Measurements from ENCODE around the gene PEX10.
"Not testable (repeated sequence)": the region's sequence is repeated elsewhere in the genome, so short reads cannot be mapped to it uniquely, and the experiment has no call there.

PEX10 gene

DNA sequence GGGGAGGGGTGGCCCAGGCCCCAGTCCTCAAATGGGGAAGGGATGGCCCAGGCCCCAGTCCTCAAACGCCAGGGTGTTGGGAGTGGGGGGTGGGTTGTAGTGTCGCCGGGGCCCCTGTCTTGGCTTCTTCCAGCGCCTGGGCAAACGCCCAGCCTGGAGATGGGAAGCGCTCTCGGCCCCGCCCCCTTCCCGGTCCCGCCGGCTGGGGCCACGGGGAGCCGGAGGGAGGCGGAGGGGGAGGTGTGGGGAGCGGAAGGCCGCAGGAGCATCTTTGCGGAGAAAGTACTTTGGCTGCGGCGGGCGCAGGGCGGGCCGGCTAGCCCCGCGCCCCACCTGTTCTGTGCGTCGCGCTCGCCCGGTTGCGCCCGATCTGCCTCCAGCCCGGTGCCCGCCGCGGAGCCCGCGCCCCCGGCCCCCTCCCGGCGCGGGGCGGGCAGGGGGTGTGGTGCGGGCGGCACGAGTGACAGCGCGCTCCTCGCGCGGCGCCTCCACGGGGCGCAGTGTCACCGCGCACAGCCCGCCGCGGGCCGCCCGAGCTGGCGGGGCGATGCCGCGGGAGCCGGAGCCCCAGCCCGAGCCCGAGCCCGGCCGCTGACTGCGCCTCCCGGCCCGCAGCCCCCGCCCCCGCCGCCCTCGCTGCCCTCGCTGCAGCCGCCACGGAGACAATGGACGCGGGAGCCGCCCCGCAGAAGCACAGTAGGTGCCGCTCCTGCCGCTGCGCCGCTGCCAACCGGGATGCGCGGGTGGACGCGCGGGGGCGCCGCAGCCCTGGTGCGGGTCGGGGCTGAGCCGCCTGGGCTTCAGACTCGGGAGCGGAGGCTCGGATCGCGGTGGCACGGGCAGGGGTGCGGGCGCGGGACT, 31.1 kb upstream of the PEX10 start:
- DNase-seq (ENCODE audit: low read depth in 3 of 3): no peak

DNA sequence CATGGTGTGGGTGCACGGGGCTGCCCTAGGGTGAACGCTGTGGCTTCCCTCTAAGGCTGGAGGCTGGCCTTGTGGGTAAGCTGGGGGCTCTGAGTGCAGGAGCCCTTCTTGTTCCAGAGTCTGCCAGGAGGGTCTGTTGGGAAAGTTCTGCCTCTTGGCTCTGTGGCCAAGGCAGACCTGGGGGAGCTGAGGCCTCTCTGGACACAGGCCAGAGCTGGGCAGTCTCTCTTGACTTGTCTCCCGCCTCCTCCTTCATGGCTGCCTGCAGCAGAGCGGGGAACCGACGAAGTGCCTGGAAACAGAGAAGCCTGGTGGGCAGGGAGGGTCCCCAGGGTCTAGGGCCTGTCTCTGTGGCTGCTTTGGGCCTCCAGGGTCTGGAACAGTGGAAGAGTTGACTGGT, 30.3 kb upstream of the PEX10 start:
- no peak for DNase-seq (ENCODE audit: low read depth in 3 of 3)

DNA sequence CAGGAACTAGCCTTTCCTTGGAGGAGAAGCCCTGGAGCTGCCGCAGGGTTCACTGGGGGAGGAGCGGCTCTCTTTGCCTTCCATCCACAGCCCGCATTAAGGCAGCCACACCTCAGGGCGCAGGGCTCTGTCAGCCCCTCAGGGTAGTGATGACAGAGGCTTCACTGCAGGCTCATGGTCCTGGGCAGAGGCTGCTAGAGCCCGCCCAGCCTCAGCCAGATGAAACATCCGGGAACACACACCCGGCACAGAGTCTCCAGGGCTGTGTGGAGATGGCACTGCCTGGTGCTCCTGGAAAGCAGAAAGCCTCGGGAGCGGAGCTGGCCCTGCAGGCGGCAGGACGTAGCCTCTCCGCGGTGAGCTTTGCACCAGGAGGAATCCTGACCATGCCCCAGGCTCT, 29.4 kb upstream of the PEX10 start:
- no peak for DNase-seq (ENCODE audit: low read depth in 3 of 3)

DNA sequence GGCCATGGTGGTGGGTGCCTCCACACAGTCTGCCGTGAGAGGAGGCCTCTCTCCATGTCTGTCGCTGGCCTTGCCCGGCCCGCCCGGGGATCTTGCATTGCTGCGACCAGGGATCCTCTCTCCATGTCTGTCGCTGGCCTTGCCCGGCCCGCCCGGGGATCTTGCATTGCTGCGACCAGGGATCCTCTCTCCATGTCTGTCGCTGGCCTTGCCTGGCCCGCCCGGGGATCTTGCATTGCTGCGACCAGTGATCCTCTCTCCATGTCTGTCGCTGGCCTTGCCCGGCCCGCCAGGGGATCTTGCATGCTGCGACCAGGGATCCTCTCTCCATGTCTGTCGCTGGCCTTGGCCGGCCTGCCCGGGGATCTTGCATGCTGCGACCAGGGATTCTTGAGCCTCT, 28.0 kb upstream of the PEX10 start:
- DNase-seq (ENCODE audit: low read depth in 3 of 3): not testable (repeated sequence)

DNA sequence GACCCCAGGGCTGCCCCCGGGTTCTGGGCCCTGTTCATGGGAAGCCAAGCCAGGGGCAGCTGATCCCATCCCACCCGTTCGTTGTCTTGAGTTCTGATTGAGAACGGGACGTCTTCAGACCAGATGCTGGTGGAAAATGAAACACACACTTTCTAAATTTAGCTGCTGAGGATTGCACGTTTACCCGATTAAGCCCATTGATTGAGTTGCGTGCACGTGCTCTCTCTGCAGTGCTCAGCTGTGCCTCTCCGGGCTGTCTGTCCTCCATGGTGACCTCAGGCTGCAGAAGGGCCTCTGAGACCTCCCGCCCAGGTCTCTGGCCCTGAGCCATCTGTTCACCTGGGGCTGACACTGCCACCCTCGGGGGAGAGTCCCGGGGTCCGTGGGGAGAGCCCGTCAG, 27.0 kb upstream of the PEX10 start:
- DNase-seq (ENCODE audit: low read depth in 3 of 3): no peak

DNA sequence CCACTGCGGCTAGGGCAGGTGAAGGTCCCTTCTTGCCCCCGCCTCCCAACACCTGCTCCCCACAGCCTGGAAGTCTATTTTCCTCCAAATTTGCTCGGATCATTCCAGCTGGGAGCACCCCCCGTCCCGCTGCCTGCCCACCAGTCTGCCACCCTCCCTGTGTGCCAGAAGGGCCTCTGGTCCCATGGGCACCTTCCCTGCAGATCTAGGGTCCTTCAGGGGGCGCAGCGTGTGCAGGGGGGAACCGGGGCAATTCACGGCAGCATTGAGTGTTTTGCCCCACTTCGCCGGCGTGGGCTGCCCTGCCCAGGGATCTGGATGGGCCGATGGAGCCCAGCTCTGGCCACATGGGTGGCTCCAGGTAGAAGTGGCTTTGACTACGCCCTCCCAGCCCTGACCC, 26.3 kb upstream of the PEX10 start:
- no peak for DNase-seq (ENCODE audit: low read depth in 3 of 3)

DNA sequence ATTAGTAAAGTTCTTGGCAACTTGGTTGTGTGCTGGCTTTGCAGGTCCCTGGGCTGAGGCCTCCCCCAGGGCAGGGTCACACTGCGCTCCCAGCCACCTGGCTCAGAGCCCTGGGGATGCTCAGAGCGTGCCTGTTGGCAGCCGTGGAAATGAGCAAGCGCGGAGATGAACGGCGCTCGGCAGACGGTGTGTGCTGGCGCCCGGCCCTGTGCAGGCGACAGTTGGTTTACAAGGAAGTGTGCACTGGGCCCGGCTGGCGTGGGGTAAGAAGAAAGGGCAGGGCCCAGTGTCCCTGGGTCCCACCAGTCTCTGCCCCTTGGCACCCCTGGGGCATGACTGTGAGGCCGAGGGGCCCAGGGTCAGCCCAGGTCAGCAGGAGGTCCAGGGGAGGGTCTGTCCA, 25.7 kb upstream of the PEX10 start:
- DNase-seq (ENCODE audit: low read depth in 3 of 3): no peak

DNA sequence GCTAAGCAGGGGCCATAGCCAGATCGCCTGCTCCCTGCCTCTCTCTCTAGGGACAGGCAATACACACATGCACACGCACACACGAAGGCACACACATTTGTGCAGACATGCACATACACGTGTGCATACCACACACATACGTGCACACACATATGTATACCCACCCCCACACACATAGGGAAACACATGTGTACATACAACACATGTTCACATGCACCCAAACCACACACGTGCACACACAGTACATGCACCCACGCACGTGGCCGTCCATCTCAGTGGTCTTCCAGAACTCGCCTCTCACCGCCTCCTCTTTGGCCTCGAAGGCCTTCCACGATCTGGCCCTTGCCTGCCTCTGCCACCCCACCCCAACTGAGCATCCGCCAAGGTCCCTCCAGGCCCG, 25.3 kb upstream of the PEX10 start:
- no peak for DNase-seq (ENCODE audit: low read depth in 3 of 3)

DNA sequence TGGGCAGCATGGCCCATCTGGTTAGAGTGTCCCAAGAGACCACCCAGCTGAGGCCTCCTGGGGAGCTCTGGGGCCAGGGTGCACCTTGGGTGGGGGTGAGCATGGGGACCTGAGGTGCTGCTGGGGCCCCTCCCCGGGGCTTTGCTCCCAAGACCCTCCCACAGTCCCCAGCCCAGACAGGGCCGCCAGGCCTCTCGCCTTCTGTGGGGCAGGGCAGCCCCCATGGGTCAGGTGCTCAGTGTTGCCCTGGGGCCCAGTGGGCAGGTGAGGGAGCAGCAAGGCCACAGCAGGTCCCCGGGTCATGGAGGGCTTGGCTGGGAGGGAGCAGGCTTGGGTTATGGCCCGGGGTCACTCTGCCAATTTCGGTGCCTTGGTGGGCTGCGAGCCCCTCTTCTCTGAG, 24.5 kb upstream of the PEX10 start:
- no peak for DNase-seq (ENCODE audit: low read depth in 3 of 3)

DNA sequence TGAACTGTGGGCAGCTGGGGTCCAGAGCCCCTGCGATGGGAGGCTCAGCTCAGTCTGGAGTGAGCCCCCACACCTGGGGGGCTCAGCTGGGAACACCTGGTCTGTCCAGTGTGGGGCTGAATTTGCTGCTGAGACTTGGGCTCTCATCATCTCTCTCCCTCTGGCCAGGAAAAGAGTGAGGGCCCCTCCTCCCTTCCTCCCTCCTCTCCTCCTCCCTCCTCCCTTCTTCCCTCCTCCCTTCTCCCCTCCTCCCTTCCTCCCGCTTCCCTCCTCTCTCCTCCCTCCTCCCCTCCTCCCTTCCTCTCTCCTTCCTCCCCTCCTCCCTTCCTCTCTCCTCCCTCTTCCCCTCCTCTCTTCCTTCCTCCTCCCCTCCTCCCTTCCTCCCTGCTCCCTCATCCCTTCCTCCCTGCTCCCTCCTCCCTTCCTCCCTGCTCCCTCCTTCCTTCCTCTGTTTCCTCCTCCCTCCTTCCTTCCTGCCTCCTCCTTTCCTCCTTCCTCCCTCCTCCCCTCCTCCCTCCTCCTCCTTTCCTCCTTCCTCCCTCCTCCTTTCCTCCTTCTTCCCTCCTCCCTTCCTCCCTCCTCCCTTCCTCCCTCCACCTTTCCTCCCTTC, 23.5 kb upstream of the PEX10 start:
- DNase-seq (ENCODE audit: low read depth in 3 of 3): no peak

DNA sequence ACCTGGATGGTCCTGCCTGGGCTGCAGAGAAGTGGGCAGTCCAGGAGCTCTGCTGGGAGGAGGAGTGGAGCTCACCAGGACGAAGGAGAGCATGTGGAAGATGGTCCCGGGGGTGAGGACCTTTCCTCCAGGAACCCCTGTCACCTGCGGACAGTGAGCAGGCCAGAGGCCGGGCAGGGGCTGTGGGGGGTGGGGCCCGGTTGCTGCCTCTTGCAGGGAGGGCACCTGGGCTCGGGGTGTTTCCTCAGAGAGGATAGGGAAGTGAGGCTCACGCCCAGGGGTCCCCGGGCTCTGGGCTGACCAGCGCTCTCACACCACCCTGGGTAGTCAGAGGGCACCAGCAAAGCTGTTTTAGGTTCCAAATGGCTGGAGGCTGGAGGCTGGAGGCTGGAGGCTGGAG, 22.7 kb upstream of the PEX10 start:
- DNase-seq (ENCODE audit: low read depth in 3 of 3): no peak

DNA sequence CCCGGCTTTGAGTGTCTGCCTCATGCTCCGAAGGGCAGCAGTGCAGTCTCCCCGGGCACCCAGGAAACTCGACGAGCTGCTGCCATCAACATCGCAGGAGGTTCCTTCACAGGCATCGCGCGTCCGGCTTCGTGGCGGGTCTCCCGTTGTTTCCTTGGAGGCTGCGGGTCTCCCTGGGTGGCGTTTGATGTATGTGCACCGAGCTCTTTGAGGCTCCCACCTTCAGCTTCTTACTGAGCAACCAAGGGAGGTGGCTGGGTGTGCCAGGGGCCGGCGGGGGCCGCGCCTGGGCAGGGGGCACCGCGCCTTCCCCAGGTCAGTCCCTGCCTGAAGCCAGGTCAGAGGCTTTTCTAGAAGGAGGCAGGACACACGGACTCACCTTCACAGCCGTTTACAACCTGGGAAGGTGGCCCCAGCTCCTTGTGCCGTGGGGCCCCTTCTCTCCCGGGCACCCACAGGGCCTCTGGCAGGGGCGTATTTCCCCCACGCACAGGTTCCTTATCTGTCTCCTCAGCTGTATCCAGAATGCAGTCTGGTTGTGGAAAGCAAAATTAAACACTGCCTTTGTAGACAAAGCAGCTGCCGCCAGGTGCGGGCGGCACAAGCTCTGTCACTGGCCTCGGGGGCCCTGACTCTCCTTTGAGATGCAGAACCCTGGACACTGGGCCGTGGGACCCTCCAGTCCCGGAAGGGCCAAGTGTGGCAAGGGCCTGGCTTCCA, 21.7 kb upstream of the PEX10 start:
- no peak for DNase-seq (ENCODE audit: low read depth in 3 of 3)

DNA sequence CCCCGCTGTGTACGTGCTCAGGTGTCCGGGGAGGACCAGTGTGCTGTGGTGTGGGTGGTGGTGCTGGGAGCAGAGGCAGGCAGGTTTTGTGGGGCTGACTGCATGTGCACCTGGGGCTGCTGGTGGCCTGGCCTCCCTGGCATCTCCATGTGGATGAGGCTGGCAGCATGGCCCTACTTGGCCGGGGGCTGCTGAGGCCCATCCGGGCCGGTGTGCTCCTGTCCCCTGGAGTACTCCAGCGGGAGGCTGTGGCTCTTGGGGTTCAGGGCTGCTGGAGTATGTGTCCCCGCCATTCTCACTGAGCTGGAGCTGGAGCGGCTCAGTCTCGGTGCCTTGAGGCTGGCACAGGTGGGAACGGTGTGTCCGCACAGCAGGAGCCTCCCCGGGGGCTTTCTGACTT, 20.8 kb upstream of the PEX10 start:
- no peak for DNase-seq (ENCODE audit: low read depth in 3 of 3)

DNA sequence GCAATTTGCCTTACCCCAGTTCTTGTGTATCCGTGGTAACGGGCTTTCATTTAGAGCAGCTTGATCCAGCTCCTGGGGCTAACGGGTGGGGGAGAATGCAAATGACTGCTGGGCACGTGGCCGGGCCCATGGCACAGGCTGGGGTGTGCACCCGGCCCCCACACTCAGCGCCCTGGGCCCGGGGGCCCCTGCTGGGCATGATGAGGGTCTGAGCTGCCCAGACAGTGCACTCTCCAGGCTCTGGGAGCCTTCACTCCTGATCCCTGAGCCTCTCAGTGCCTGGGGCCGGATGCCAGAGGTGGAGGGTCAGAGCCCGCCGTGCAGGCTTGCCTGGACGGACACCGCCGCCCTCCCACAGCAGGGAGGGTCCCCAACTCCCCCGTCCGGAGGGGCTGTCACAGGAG, 20.1 kb upstream of the PEX10 start:
- DNase-seq (ENCODE audit: low read depth in 3 of 3): no peak

DNA sequence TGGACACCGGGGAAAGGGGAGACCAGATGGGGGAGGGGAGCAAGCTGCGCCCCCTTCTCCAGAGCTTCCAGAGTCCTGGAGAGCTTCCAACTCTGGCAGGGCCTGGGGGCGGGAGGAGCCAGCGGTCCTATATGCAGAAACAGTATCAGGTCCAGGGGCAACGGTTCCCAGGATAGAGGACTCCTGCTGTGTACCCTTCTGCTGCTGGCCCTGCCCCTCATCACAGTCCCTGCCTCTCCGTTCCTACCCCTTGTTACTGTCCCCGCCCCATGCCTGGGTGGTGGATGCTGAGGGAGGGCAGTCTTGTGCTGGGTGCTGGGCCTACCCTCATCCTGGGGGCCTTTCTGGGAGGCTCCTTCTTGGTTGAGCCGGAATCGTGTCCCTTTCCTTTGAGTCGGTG, 19.2 kb upstream of the PEX10 start:
- no peak for DNase-seq (ENCODE audit: low read depth in 3 of 3)

DNA sequence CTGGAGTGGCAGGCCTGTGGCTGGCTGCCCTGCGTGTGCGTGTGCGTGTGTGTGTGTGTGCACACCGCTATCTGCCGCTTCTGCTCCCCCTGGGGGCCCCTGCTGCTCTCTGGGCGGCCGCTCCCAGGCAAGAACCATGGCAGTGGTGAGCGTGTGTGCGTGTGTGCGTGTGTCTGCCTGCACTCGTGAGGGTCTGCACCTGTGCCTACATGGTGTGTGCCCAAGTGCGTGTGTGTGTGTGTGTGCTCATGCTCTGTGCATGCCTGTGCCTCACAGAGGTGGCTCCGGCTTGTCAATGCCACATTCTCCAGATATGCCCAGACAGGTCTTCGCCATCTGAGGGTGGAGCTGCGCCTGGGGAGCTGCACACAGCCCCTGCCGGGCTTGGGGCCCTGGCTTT, 18.7 kb upstream of the PEX10 start:
- DNase-seq (ENCODE audit: low read depth in 3 of 3): no peak

DNA sequence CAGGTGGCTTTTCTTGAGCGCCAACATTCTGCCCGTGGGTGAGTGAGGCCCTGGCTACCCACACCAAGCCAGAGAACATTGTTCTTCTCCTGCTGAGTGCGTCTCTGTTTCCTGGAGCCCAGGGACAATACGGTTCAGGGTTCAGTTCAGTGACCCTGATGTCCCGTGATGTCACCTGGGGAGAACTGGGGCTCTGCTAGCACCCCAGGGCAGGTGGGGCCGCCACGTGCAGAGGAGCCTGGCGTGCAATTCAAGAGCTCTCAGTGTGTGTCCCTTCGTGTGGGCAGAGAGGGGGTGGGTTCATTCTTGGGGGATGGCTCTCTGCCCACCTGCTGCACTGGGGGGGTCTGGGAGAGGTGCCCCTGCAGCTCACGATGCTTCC, 18.2 kb upstream of the PEX10 start:
- no peak for DNase-seq (ENCODE audit: low read depth in 3 of 3)

DNA sequence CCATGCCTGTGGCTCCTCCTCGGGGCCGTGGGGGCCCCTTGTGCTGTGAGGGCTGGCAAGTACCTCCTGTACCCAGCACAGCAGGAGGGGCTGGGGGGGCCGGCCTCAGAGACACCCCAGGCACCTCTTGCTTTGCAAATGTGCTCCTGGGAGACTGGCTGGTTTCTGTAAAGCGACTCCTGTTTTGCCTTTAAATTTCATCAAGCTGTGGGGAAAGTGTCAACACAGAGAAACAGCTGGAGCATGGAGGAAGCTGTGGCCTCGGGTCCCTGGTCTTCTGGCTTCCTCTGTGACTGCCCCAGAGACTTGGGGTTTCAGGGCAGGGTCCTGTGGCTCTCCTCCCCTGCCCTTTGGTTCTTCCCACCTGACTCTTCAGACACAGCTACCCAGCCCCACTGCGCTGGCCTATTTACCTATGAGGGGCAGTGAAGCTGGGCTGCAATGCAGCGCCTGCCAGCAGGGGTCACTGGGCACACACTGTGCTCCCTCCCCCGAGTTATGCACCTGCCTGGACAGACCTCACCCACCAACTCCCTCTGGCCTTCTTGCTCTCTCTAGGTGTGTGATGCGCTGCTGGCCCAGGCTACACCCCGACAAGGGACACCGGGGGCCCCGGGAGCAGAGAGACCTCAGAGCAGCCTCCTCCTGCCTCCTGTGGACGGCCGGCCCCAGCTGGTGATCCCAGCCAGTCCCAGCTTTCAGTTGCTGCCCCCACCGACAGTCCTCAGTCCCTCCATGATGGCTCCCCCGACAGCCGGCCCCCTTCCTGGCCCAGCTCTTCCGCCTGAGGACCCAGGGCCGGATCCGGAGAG, 17.6 kb upstream of the PEX10 start:
- no peak for DNase-seq (ENCODE audit: low read depth in 3 of 3)

DNA sequence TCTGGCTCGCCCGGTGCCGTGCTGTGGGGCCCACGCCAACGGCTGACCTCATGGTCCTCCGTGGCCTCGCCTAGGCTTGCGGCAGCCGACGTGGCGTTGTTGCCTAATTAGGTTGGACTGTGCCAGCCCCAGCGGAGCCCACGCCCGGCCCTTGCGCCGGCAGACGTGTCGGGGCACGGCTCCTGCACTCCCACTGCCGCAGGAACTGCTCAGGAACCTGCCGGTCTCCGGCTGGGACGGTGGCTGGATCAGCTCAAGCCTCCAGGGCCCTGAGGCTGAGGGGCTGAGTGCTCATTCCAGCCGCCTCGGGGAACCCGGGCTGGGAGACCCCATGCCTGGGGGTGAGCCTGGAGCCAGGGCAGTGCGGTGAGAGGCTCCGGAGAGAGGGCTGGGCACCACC, 16.1 kb upstream of the PEX10 start:
- no peak for DNase-seq (ENCODE audit: low read depth in 3 of 3)

DNA sequence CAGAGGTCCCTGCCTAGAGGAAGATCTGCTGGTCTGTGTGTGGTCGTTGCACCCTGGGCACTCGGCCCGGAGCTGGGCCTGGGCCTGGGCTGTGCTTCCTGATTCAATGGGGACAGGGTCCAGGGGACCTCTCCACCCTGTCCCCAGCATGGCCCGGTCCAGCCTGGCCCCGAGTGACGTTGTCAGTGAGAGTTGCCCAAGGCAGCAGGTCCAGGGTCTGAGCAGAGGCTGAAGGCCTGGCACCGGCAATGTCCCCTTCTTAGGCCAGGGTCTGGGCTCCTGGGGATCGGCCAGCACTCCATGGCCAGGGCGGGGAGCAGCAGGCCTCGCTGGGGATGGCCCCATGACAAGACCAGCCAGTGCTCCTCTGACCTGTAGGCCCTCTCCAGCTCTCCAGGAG, 15.6 kb upstream of the PEX10 start:
- DNase-seq (ENCODE audit: low read depth in 3 of 3): no peak

DNA sequence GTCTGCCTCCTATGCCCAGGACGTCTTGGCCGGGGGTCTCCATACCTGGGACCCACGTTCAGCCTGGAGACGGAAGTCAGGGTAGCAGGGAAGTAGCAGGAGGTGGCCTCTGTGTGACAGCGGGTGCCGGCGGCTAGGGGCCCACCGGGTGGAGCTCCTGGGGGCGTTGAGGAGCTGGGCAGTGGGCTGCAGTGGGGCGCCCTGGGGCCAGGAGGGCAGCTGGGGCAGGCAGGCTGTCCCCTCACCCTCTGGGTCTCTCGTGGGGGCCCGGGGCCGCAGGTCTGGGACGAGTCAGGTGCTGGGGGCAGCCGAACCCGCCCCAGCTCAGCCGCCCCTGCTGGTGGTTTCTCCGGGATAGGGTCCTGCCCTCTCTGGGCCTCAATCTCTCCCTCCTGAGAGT, 14.7 kb upstream of the PEX10 start:
- DNase-seq (ENCODE audit: low read depth in 3 of 3): no peak

DNA sequence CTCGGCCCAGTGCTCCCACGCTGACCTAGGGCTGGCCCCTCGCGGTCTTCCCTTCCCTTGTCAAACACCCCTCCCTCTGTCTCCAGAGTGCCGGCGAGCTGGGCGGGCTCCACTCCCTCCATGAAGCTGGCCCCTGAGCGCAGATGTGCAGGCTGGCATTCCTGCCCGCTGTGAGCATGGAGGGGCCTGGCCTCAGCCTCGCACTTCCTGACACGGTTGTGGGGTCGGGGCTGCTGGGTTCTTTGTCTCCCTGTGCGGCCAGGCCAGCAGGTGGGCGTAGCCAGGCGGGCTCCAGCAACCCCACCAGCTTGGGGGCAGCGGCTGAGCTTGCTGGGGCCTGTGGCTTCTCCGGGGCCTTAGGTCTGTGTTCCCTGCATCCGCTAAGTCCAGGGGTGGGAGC, 14.2 kb upstream of the PEX10 start:
- DNase-seq (ENCODE audit: low read depth in 3 of 3): no peak

Measured in stimulated activated CD4-positive, alpha-beta T cell treated with anti-CD3 and anti-CD28 coated beads, TNF-alpha, amount 100 ng/mL, for 48 hours (primary cell).